Fibroblast of lung (primary cell): ENCODE measurements around the gene KCNJ6. TPM values are rescaled to one million over a fixed set of nuclear protein-coding genes. Genes with fewer than 3 reads are reported as not detected.

Experiments used
- DNase-seq, 2 donors: peaks; one replicate each; pipeline versions ENCODE4 v3.0.0 to v3.0.0-alpha.2; 2010; ENCODE audit warnings: low read depth in 2 of 2
- H2AFZ ChIP-seq: 2 replicates; pipeline ENCODE4 v1.5.1; 2012; ENCODE audit warnings: low read length, control low read depth, inconsistent platforms
- H3K27ac ChIP-seq: 2 replicates; pipeline ENCODE4 v1.5.1; 2011; ENCODE audit warnings: low read length, control low read depth; ENCODE audit not compliant: insufficient read depth
- H3K27me3 ChIP-seq: 2 replicates; pipeline ENCODE4 v1.5.1; 2011; ENCODE audit warnings: mild to moderate bottlenecking, low read length; ENCODE audit not compliant: control insufficient read depth, insufficient read depth
- H3K36me3 ChIP-seq: 2 replicates; pipeline ENCODE4 v1.5.1; 2011; ENCODE audit warnings: low read length; ENCODE audit not compliant: control insufficient read depth, insufficient read depth
- H3K4me1 ChIP-seq: 2 replicates; pipeline ENCODE4 v1.5.1; 2011; ENCODE audit warnings: low read length; ENCODE audit not compliant: control insufficient read depth, insufficient read depth; ENCODE audit errors: extremely low read depth
- H3K4me2 ChIP-seq: 2 replicates; pipeline ENCODE4 v1.5.1; 2011; ENCODE audit warnings: low read length, control low read depth; ENCODE audit not compliant: insufficient read depth; ENCODE audit errors: extremely low read depth
- H3K4me3 ChIP-seq, 4 experiments: fragments of 200-600 bp in 1 of 4; sonication (generic) in 1 of 4; replicated peaks in 1 of 4; 2 replicates each; pipeline ENCODE4 v1.5.1; 2011 to 2016; ENCODE audit warnings: low read length in 4 of 4, low read depth in 3 of 4, mild to moderate bottlenecking in 3 of 4, control low read depth in 2 of 4, inconsistent platforms in 1 of 4, mixed read lengths in 1 of 4; ENCODE audit not compliant: insufficient read depth in 1 of 4; ENCODE audit errors: control extremely low read depth in 1 of 4
- H3K79me2 ChIP-seq: 2 replicates; pipeline ENCODE4 v1.5.1; 2012; ENCODE audit warnings: mild to moderate bottlenecking, low read length, inconsistent platforms; ENCODE audit not compliant: control insufficient read depth, insufficient read depth
- H3K9ac ChIP-seq: 2 replicates; pipeline ENCODE4 v1.5.1; 2011; ENCODE audit warnings: mild to moderate bottlenecking, low read length, control low read depth; ENCODE audit not compliant: insufficient read depth
- H3K9me3 ChIP-seq: 2 replicates; pipeline ENCODE4 v1.5.1; 2012; ENCODE audit warnings: low read depth, low read length; ENCODE audit not compliant: control insufficient read depth, insufficient read depth
- H4K20me1 ChIP-seq: 2 replicates; pipeline ENCODE4 v1.5.1; 2011; ENCODE audit warnings: low read length; ENCODE audit not compliant: control insufficient read depth, insufficient read depth; ENCODE audit errors: extremely low read depth
- EZH2 ChIP-seq: IDR thresholded peaks from 2 replicates; pipeline ENCODE4 v1.5.1; 2012; ENCODE audit warnings: low read length, control low read depth, mild to moderate bottlenecking; ENCODE audit errors: missing control alignments
- polyA plus RNA-seq, 2 donors: library from polyadenylated mRNA; depleted of rRNA in 1 of 2; stranded (reverse) in 1 of 2; unstranded in 1 of 2; fragments of >200 nt; gene quantifications; 2 replicates each; pipeline ENCODE4 v1.2.1, GENCODE V29; 2011 to 2012; ENCODE audit warnings: missing spikeins in 1 of 2
- total RNA-seq: library from RNA; depleted of rRNA; stranded (reverse); fragments of >200 nt; gene quantifications from 2 replicates; pipeline ENCODE4 v1.2.1, GENCODE V29; 2014
- TF ChIP-seq, protein P1 (sequence below), 2 donors: IDR thresholded peaks in 1 of 2; conservative IDR thresholded peaks in 1 of 2; 1 replicate in 1 of 2; 2 replicates in 1 of 2; pipeline ENCODE4 v1.5.1; 2011 to 2012; ENCODE audit warnings: low read length in 2 of 2, control low read depth in 1 of 2, inconsistent platforms in 1 of 2, low read depth in 1 of 2, mild to moderate bottlenecking in 1 of 2

KCNJ6 gene
- total and polyA plus RNA-seq, 2 donors (not counting 1 experiment from before 2014, with no cell fraction given), result under 0.01 to 7.6 TPM

DNA sequence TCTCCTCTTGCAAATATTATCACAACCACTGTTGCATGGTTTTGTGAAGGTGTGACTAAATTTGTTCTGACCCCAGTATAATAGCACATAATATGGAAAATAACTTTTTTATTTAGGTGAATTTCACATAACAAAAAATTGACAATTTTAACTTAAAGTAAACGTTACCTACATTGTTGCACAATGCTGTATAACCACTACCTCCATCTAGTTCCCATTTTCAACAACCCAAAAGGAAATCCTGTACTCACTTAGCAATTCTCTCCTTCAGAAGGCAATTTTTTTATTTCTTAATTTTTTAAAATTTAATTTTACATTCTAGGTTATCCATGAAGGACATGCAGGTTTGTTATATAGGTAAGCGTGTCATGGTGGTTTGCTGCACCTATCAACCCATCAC lies 95.2 kb downstream of the KCNJ6 start:
- Histone ChIP-seq H3K4me2 (no peak overlapping the region), H3K9me3 (no peaks in the 10 kb centered on the region), H3K79me2 (no peaks in the 10 kb centered on the region), H3K9ac (no peak overlapping the region), H4K20me1 (no peaks in the 10 kb centered on the region), H3K4me3 (no peak overlapping the region), H2AFZ (no peak overlapping the region), H3K27ac (no peak overlapping the region), H3K27me3 (no peaks in the 10 kb centered on the region), H3K4me1 (peaks cover 8% of the 10 kb centered on the region), H3K36me3 (no peaks in the 10 kb centered on the region)
- no peak for TF ChIP-seq EZH2
- TF ChIP-seq, protein P1, sequence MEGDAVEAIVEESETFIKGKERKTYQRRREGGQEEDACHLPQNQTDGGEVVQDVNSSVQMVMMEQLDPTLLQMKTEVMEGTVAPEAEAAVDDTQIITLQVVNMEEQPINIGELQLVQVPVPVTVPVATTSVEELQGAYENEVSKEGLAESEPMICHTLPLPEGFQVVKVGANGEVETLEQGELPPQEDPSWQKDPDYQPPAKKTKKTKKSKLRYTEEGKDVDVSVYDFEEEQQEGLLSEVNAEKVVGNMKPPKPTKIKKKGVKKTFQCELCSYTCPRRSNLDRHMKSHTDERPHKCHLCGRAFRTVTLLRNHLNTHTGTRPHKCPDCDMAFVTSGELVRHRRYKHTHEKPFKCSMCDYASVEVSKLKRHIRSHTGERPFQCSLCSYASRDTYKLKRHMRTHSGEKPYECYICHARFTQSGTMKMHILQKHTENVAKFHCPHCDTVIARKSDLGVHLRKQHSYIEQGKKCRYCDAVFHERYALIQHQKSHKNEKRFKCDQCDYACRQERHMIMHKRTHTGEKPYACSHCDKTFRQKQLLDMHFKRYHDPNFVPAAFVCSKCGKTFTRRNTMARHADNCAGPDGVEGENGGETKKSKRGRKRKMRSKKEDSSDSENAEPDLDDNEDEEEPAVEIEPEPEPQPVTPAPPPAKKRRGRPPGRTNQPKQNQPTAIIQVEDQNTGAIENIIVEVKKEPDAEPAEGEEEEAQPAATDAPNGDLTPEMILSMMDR (conservative IDR thresholded peaks at IDR 0.05 in 1 of 2, IDR thresholded peaks at IDR 0.05 in 1 of 2; ENCODE audit: low read depth in 1 of 2, low read length in 2 of 2), result no peak
- no peak for DNase-seq

DNA sequence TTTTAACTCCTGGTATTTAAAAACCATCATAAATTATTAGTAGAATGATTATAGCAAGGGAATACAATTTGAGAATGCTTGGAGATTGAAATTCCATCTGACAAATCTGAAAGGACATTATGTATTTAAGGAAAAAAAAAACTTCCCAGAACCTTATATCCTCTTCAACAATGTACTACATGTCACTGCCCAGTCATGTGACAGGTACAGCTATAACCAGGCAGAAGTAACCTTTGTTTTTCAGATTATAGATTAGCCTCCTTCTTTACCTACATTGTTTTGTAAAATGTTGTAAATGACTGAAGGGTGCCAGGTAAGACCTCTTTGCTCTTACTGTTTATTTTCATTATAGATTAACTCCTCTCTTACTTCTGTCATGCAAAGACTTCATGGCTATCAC lies 96.9 kb downstream of the KCNJ6 start:
- Histone ChIP-seq H3K9me3 (no peaks in the 10 kb centered on the region), H3K9ac (no peak overlapping the region), H3K27ac (no peak overlapping the region), H3K36me3 (no peaks in the 10 kb centered on the region), H3K4me1 (peaks cover 8% of the 10 kb centered on the region), H3K27me3 (no peaks in the 10 kb centered on the region), H3K79me2 (no peaks in the 10 kb centered on the region), H4K20me1 (no peaks in the 10 kb centered on the region), H2AFZ (no peak overlapping the region), H3K4me3 (no peak overlapping the region), H3K4me2 (no peak overlapping the region)
- TF ChIP-seq, protein P1 (conservative IDR thresholded peaks at IDR 0.05 in 1 of 2, IDR thresholded peaks at IDR 0.05 in 1 of 2; ENCODE audit: low read depth in 1 of 2, low read length in 2 of 2), result no peak
- no peak for TF ChIP-seq EZH2
- no peak for DNase-seq

DNA sequence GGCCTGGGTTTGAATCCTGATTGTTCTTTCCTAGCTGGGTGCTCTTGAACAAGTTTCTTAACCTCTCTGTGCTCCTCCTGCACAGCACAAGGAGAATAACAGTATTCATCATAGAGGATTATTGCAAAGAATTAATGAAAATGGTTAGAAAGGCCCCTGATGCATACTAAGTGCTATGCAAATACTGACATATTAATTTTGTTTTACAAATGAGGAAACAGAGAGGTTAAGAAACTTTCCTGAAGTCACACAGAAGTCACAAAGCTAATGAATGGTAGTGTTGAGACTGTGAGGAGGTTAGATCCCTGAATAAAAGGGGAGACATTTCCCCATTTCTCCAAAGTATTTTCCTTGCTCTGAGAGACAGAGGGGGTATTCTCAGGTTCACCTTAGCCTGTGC lies 99.0 kb downstream of the KCNJ6 start:
- no peak overlapping the region for H3K27ac ChIP-seq
- H4K20me1 ChIP-seq, result no peaks in the 10 kb centered on the region
- no peaks in the 10 kb centered on the region for H3K27me3 ChIP-seq
- H3K9ac ChIP-seq, result no peak overlapping the region
- H2AFZ ChIP-seq, result no peak overlapping the region
- H3K4me2 ChIP-seq, result no peak overlapping the region
- H3K4me3 ChIP-seq, result no peak overlapping the region
- no peak for TF ChIP-seq EZH2
- TF ChIP-seq, protein P1 (conservative IDR thresholded peaks at IDR 0.05 in 1 of 2, IDR thresholded peaks at IDR 0.05 in 1 of 2; ENCODE audit: low read depth in 1 of 2, low read length in 2 of 2), result no peak
- DNase-seq, result no peak
- H3K36me3 ChIP-seq, result no peaks in the 10 kb centered on the region
- no peaks in the 10 kb centered on the region for H3K79me2 ChIP-seq
- H3K4me1 ChIP-seq, result peaks cover 8% of the 10 kb centered on the region
- no peaks in the 10 kb centered on the region for H3K9me3 ChIP-seq
